Right lobe of liver (tissue), 6 donors: Measurements from ENCODE around the gene METTL26. TPM values are rescaled to one million over a fixed set of nuclear protein-coding genes. Genes with fewer than 3 reads are reported as not detected.

ENCODE experiments used
- ATAC-seq, 4 donors: fragments of 200-7000 bp; cut with Tn5 transposase; one replicate each; pipeline ENCODE4 v1.9.1; 2020; ENCODE audit warnings: mild to moderate bottlenecking in 4 of 4, moderate library complexity in 4 of 4
- DNase-seq, 3 donors: peaks; one replicate each; pipeline ENCODE4 v3.0.0-alpha.2; 2020
- H3K27ac ChIP-seq, 3 donors: fragments of 200-600 bp; one replicate each; pipeline ENCODE4 v1.8.0; 2022
- H3K27me3 ChIP-seq, 2 donors: fragments of 200-600 bp; one replicate each; pipeline ENCODE4 v1.8.0; 2022
- H3K36me3 ChIP-seq, 4 donors: fragments of 200-600 bp; sonication (generic) in 1 of 4; one replicate each; pipeline versions ENCODE4 v1.5.1 to v1.8.0; 2017 to 2022; ENCODE audit warnings: control low read depth in 1 of 4
- H3K4me1 ChIP-seq, 4 donors: fragments of 200-600 bp; sonication (generic) in 1 of 4; one replicate each; pipeline versions ENCODE4 v1.5.1 to v1.8.0; 2017 to 2022; ENCODE audit warnings: control low read depth in 1 of 4
- H3K4me3 ChIP-seq, 3 donors: fragments of 200-600 bp; one replicate each; pipeline ENCODE4 v1.8.0; 2022
- H3K9me3 ChIP-seq, 4 donors: fragments of 200-600 bp; sonication (generic) in 1 of 4; one replicate each; pipeline versions ENCODE4 v1.5.1 to v1.8.0; 2017 to 2022; ENCODE audit warnings: control low read depth in 1 of 4
- POLR2A ChIP-seq: fragments of 450-650 bp; IDR thresholded peaks from one replicate; pipeline ENCODE4 v1.6.1; 2017; ENCODE audit warnings: antibody characterized with exemption, mild to moderate bottlenecking
- WGBS: methylation state at CpG from one replicate; pipeline ENCODE4 v1.1.6; 2018; ENCODE audit warnings: low coverage, low lambda C conversion rate; ENCODE audit not compliant: insufficient coverage; ENCODE audit errors: missing lambda C conversion rate; 5-methylcytosine and 5-hydroxymethylcytosine counted together
- intact Hi-C, 2 donors: fragments of 100-400 bp; cut with DNase I; formaldehyde crosslinking; loops; one replicate each; pipeline versions ENCODE4 v1.11.2 to v1.14.1; 2022
- total RNA-seq, 6 experiments: library from RNA; depleted of rRNA in 2 of 6; stranded (reverse); fragments of >200 nt in 2 of 6; fragmentation: NEBNext Ultra II Directional in 3 of 6; extraction: Animal tissue kit (Norgen Biotek cat#: 25700) in 3 of 6; gene quantifications; one replicate each; pipeline versions ENCODE4 v1.1.0 to v1.2.4, GENCODE V29; 2016 to 2023
- TF ChIP-seq, protein P1 (sequence below), 4 donors: fragments of 200-600 bp in 3 of 4; fragments of 450-650 bp in 1 of 4; IDR thresholded peaks; one replicate each; pipeline versions ENCODE4 v1.5.1 to v1.8.0; 2016 to 2022; ENCODE audit warnings: antibody characterized with exemption in 4 of 4, mild to moderate bottlenecking in 2 of 4
- donor health status: DM: no; HTN: yes; CAD: no.
- donor health status: DM: no; HTN: no; CAD: no.
- donor health status: DM: no; HTN: no; CAD: no.
- donor health status: DM: no; HTN: yes; CAD: no.
- donor health status: DM: no; HTN: yes; CAD: no.

Gene METTL26
- total RNA-seq, 6 experiments from 2014 or later: 22.7 to 126 (median 32.6) TPM

DNA sequence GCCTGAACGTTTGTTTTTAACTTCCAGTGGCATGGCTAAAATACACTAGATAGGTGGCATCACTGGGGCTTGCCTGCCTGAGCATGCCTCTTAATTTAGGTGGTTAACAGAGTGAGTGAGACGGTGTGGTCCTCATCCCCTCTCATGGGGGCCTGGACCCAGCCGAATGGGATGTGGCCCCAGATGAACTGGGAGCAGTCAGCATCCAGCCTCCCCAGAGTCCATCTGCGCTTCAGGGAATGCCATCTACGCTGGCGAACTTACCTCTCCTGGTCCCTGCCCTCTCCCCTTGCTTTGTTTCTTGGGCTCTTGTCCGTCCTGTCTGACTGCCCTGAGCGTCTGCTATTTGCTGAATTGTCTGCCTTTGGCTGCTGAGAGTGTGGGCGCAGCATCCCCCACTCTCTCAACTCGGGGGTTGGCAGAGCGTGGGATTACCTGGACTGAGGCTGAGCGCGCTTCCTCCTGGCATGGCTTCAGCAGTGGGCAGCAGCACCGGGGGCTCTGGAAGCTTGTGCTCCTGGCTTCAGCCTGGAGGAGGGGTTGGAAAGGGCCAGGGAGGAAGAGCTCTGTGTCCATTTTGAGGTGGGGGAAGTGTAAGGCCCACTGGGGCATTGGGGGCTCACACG lies 44.1 kb downstream of the METTL26 start:
- DNase-seq: no peak
- ATAC-seq: no peak
- Histone ChIP-seq H3K4me3 (peak overlapping the region in 1 of 3 donors; percentile 20), H3K27me3 (no peaks in the 10 kb centered on the region), H3K4me1 (peaks cover 0 to 62% (median 34%) of the 10 kb centered on the region in 4 donors), H3K9me3 (no peaks in the 10 kb centered on the region), H3K27ac (peak overlapping the region; percentile 59 to 80 (median 65)), H3K36me3 (no peaks in the 10 kb centered on the region)
- TF ChIP-seq, protein P1, sequence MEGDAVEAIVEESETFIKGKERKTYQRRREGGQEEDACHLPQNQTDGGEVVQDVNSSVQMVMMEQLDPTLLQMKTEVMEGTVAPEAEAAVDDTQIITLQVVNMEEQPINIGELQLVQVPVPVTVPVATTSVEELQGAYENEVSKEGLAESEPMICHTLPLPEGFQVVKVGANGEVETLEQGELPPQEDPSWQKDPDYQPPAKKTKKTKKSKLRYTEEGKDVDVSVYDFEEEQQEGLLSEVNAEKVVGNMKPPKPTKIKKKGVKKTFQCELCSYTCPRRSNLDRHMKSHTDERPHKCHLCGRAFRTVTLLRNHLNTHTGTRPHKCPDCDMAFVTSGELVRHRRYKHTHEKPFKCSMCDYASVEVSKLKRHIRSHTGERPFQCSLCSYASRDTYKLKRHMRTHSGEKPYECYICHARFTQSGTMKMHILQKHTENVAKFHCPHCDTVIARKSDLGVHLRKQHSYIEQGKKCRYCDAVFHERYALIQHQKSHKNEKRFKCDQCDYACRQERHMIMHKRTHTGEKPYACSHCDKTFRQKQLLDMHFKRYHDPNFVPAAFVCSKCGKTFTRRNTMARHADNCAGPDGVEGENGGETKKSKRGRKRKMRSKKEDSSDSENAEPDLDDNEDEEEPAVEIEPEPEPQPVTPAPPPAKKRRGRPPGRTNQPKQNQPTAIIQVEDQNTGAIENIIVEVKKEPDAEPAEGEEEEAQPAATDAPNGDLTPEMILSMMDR (IDR thresholded peaks at IDR 0.05): no peak
- TF ChIP-seq POLR2A: no peak
- intact Hi-C loops: no loop called here
- 59% methylated on average over 4 of the region's 15 CpGs for WGBS

DNA sequence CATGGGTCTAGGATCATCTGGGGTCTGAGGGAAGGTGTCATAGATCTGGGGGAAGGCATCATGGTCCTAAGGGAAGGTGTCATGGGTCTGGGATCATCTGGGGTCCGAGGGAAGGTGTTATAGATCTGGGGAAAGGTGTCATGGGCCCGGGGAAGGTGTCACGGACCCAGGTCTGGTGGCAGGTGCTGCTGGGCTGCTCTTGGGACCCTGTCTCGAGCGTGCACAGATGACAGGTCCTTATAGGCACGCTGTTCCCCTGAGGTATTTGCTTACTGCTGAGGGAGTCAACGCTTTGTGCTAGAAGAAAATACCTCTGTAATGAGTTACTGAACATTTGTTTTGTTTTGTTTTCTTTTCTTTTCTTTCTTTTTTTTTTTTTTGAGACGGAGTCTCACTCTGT lies 44.9 kb downstream of the METTL26 start:
- intact Hi-C loops: no loop called here
- Histone ChIP-seq H3K9me3 (no peaks in the 10 kb centered on the region), H3K4me3 (peak overlapping the region in 2 of 3 donors; percentile 82 to 90), H3K4me1 (peaks cover 0 to 66% (median 33%) of the 10 kb centered on the region in 4 donors), H3K36me3 (no peaks in the 10 kb centered on the region), H3K27me3 (no peaks in the 10 kb centered on the region), H3K27ac (no peak overlapping the region)
- WGBS: 31% methylated on average over 3 of the region's 8 CpGs
- TF ChIP-seq, protein P1 (IDR thresholded peaks at IDR 0.05): no peak
- TF ChIP-seq POLR2A: no peak
- ATAC-seq (no peak), DNase-seq (no peak)

DNA sequence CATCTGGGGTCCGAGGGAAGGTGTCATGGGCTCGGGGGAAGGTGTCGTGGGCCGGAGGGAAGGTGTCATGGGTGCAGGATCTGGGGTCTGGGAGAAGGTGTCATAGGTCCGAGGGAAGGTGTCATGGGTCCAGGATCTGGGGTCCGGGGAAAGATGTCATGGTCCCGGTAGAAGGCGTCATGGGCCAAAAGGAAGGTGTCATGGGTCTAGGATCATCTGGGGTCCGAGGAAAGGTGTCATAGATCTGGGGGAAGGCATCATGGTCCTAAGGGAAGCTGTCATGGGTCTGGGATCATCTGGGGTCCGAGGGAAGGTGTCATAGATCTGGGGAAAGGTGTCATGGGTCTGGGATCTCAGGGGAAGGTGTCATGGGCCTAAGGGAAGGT lies 45.3 kb downstream of the METTL26 start:
- no peaks in the 10 kb centered on the region for H3K36me3 ChIP-seq
- intact Hi-C loops: no loop called here
- peak overlapping the region; percentile 79 to 90 (median 82) for H3K4me3 ChIP-seq
- H3K4me1 ChIP-seq: peaks cover 0 to 66% (median 33%) of the 10 kb centered on the region in 4 donors
- no peaks in the 10 kb centered on the region for H3K9me3 ChIP-seq
- H3K27me3 ChIP-seq: no peaks in the 10 kb centered on the region
- H3K27ac ChIP-seq: no peak overlapping the region
- TF ChIP-seq POLR2A: no peak
- TF ChIP-seq, protein P1 (IDR thresholded peaks at IDR 0.05): no peak
- ATAC-seq (no peak), DNase-seq (no peak)
- 23% methylated on average over 10 of the region's 10 CpGs for WGBS

DNA sequence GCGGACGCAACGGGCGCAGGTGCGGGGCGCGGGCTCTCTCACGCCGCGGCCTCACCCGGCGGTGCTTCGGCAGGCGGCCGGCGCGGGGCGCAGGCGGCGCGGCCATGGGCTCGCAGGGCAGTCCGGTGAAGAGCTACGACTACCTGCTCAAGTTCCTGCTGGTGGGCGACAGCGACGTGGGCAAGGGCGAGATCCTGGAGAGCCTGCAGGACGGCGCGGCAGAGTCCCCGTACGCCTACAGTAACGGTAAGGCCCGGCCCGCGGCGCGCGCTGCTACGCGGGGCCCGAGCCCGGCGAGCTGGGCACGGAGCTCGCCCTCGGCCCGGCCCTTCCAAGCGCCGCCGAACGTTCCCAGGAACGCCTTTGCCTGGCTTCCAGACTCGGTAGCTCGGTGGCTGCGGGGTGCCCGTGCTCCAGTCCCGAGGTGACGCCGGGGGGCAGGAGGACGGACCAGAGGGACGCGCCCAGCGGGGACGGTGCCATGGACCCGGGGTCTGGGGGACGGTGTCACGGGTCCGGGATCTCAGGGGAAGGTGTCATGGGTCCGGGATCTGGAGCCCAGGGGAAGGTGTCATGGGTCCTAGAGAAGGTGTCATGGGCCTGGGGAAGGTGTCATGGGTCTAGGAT lies 45.8 kb downstream of the METTL26 start:
- intact Hi-C loops: no loop called here
- peak; percentile 57 to 65 (median 60) for DNase-seq
- TF ChIP-seq POLR2A: peak; percentile 61
- TF ChIP-seq, protein P1 (IDR thresholded peaks at IDR 0.05): no peak

More for the DNA sequence above, 45.8 kb downstream of the METTL26 start:
- Histone ChIP-seq H3K4me3 (peak overlapping the region; percentile 79 to 90 (median 82)), H3K36me3 (no peaks in the 10 kb centered on the region), H3K9me3 (no peaks in the 10 kb centered on the region), H3K27ac (peak overlapping the region; percentile 67 to 81 (median 77)), H3K27me3 (no peaks in the 10 kb centered on the region), H3K4me1 (peaks cover 0 to 66% (median 33%) of the 10 kb centered on the region in 4 donors)
- ATAC-seq: no peak
- whole genome bisulfite sequencing: 0% methylated on average over 5 of the region's 71 CpGs
